ENCODE data around the gene CAST.

DNA sequence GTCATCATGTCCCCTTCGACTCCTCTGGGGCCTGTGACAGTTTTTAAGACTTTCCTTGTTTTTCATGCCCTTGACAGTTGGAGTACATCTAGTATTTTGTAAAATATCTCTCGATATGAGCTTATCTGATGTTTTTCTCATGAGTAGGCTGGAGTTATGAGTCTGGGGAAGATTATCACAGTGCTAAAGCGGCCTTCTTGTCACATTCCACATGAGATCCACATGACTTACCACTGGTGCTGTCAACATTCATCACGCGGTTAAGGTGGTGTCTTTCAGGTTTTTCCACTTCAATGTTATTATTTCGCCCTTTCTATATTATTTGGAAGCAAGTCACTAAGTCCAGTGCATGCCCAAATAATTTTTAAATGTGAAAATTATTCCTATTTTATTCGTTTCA lies 17.1 kb upstream of the CAST start:
- TF ChIP-seq POLR2A (IDR thresholded peaks at IDR 0.05) = no peak
- TF ChIP-seq POLR2AphosphoS5 (IDR thresholded peaks at IDR 0.05) = no peak
- TF ChIP-seq CTCF (IDR thresholded peaks at IDR 0.05 in 8 of 11, conservative IDR thresholded peaks at IDR 0.05 in 3 of 11) = no peak

Measured in spleen (tissue), 7 donors.